Measurements from ENCODE around the gene STK32A. TPM values are rescaled to one million over a fixed set of nuclear protein-coding genes. Genes with fewer than 3 reads are reported as not detected.

Gene STK32A
- polyA plus RNA-seq, 2 of the 4 experiments (the other 2 are of a cell fraction) = 0.45 to 1.2 TPM

GRCh38 chr5:147430628-147431027, 195.8 kb downstream of the STK32A start:
- Histone ChIP-seq H3K4me3 (no peak overlapping the region), H3K4me2 (no peak overlapping the region), H3K9me3 (no peaks in the 10 kb centered on the region), H3K27ac (no peak overlapping the region), H3K4me1 (no peaks in the 10 kb centered on the region)
- no peak for TF ChIP-seq MYC (IDR thresholded peaks at IDR 0.05; ENCODE audit: borderline replicate concordance, low read length)
- TF ChIP-seq REST (IDR thresholded peaks at IDR 0.05) = no peak
- no peak for TF ChIP-seq FOSB (CRISPR knock-in tag; IDR thresholded peaks at IDR 0.05)
- no peak for TF ChIP-seq HES2 (IDR thresholded peaks at IDR 0.05)
- no peak for TF ChIP-seq POLR2A (IDR thresholded peaks at IDR 0.05; ENCODE audit: low read length)
- no peak for TF ChIP-seq TP53 (CRISPR knock-in tag; IDR thresholded peaks at IDR 0.05)
- TF ChIP-seq RAD21 (conservative IDR thresholded peaks at IDR 0.05 in 1 of 2, IDR thresholded peaks at IDR 0.05 in 1 of 2) = no peak
- TF ChIP-seq USF2 (IDR thresholded peaks at IDR 0.05) = no peak
- TF ChIP-seq JUN (IDR thresholded peaks at IDR 0.05) = no peak
- TF ChIP-seq HEYL (CRISPR knock-in tag; IDR thresholded peaks at IDR 0.05) = no peak
- no peak for TF ChIP-seq JUNB (IDR thresholded peaks at IDR 0.05)
- TF ChIP-seq EHMT2 (IDR thresholded peaks at IDR 0.05; ENCODE audit: low read depth) = no peak
- no peak for TF ChIP-seq RCOR1 (IDR thresholded peaks at IDR 0.05; ENCODE audit: low read depth, low read length)
- no peak for TF ChIP-seq MAX (IDR thresholded peaks at IDR 0.05)
- no peak for TF ChIP-seq NPAS2 (CRISPR knock-in tag; IDR thresholded peaks at IDR 0.05; ENCODE audit: borderline replicate concordance)
- no peak for TF ChIP-seq HDAC2 (IDR thresholded peaks at IDR 0.05)
- no peak for TF ChIP-seq GATA3 (IDR thresholded peaks at IDR 0.05; ENCODE audit: borderline replicate concordance)
- TF ChIP-seq KDM1A (IDR thresholded peaks at IDR 0.05; ENCODE audit: low read depth) = no peak
- no peak for TF ChIP-seq CHD4 (IDR thresholded peaks at IDR 0.05; ENCODE audit: borderline replicate concordance)
- TF ChIP-seq ATOH8 (CRISPR knock-in tag; IDR thresholded peaks at IDR 0.05; ENCODE audit: low read depth) = no peak
- CTCF ChIA-PET = no interaction called here
- DNase-seq (ENCODE audit: low read depth in 1 of 2, low spot score in 1 of 2) (no peak), ATAC-seq (no peak), FAIRE-seq (no peak)
- POLR2A ChIA-PET = no interaction called here
- WGBS (ENCODE audit: missing lambda C conversion rate) = 84% methylated on average over 2 of the region's 2 CpGs

- ChIA-PET CTCF (interaction anchor here (0.6 kb wide), 1 partner anchor 22 kb away, joined by 4 read pairs; no protein-coding TSS in a partner anchor), POLR2A (no interaction called here)
- 22% methylated on average over 3 of the region's 3 CpGs for WGBS (ENCODE audit: missing lambda C conversion rate)
- no peak overlapping the region for H3K27ac ChIP-seq
- DNase-seq (ENCODE audit: low read depth in 1 of 2, low spot score in 1 of 2) (no peak), ATAC-seq (no peak), FAIRE-seq (no peak)
- TF ChIP-seq ZNF302 (CRISPR knock-in tag; IDR thresholded peaks at IDR 0.05) = no peak
- H3K9me3 ChIP-seq = no peaks in the 10 kb centered on the region
- no peak overlapping the region for H3K4me2 ChIP-seq
- H3K4me1 ChIP-seq = no peaks in the 10 kb centered on the region
- no peak overlapping the region for H3K4me3 ChIP-seq
Observed at GRCh38 chr5:147431586-147431985, 196.8 kb downstream of the STK32A start.

Measured in A549 (cell line).